Retinal pigment epithelial cell (primary cell): Measurements from ENCODE around the gene TMC6.
A peak's percentile ranks its signal among the peaks of the same experiment; 100 is the strongest.

Experiments used
- DNase-seq: peaks from one replicate; pipeline ENCODE4 v3.0.0-alpha.2; 2010; ENCODE audit warnings: low read depth
- H3K4me3 ChIP-seq: 2 replicates; pipeline ENCODE4 v1.5.1; 2011; ENCODE audit warnings: mild to moderate bottlenecking, low read length, control low read depth, moderate library complexity
- CTCF ChIP-seq: conservative IDR thresholded peaks from 2 replicates; pipeline ENCODE4 v1.5.1; 2011; ENCODE audit warnings: low read depth, low read length, control low read depth, inconsistent platforms

The TMC6 gene

GRCh38 chr17:78127239-78127887, 1.2 kb downstream of the TMC6 start:
- H3K4me3 ChIP-seq = peak overlapping the region; percentile 71
- DNase-seq = no peak
- TF ChIP-seq CTCF = no peak

GRCh38 chr17:78126895-78127238, 1.7 kb downstream of the TMC6 start:
- no peak for TF ChIP-seq CTCF
- peak overlapping the region; percentile 71 for H3K4me3 ChIP-seq
- DNase-seq = no peak

GRCh38 chr17:78125976-78126894, 2.3 kb downstream of the TMC6 start:
- TF ChIP-seq CTCF = no peak
- DNase-seq = no peak
- no peak overlapping the region for H3K4me3 ChIP-seq

- H3K4me3 ChIP-seq = no peak overlapping the region
- TF ChIP-seq CTCF = no peak
- no peak for DNase-seq
These were observed 3.2 kb downstream of the TMC6 start for GRCh38 chr17:78125138-78125913.

GRCh38 chr17:78124836-78125137, 3.8 kb downstream of the TMC6 start:
- no peak overlapping the region for H3K4me3 ChIP-seq
- TF ChIP-seq CTCF = no peak
- no peak for DNase-seq

GRCh38 chr17:78124081-78124835, 4.3 kb downstream of the TMC6 start:
- no peak for TF ChIP-seq CTCF
- no peak for DNase-seq
- H3K4me3 ChIP-seq = no peak overlapping the region
